Right lobe of liver (tissue), 6 donors: ENCODE measurements around the gene SCGB1D2. TPM values are rescaled to one million over a fixed set of nuclear protein-coding genes. Genes with fewer than 3 reads are reported as not detected.

Source experiments
- ATAC-seq, 4 donors: fragments of 200-7000 bp; cut with Tn5 transposase; one replicate each; pipeline ENCODE4 v1.9.1; 2020; ENCODE audit warnings: mild to moderate bottlenecking in 4 of 4, moderate library complexity in 4 of 4
- DNase-seq, 3 donors: peaks; one replicate each; pipeline ENCODE4 v3.0.0-alpha.2; 2020
- H3K27ac ChIP-seq, 3 donors: fragments of 200-600 bp; one replicate each; pipeline ENCODE4 v1.8.0; 2022
- H3K27me3 ChIP-seq, 2 donors: fragments of 200-600 bp; one replicate each; pipeline ENCODE4 v1.8.0; 2022
- H3K36me3 ChIP-seq, 4 donors: fragments of 200-600 bp; sonication (generic) in 1 of 4; one replicate each; pipeline versions ENCODE4 v1.5.1 to v1.8.0; 2017 to 2022; ENCODE audit warnings: control low read depth in 1 of 4
- H3K4me1 ChIP-seq, 4 donors: fragments of 200-600 bp; sonication (generic) in 1 of 4; one replicate each; pipeline versions ENCODE4 v1.5.1 to v1.8.0; 2017 to 2022; ENCODE audit warnings: control low read depth in 1 of 4
- H3K4me3 ChIP-seq, 3 donors: fragments of 200-600 bp; one replicate each; pipeline ENCODE4 v1.8.0; 2022
- H3K9me3 ChIP-seq, 4 donors: fragments of 200-600 bp; sonication (generic) in 1 of 4; one replicate each; pipeline versions ENCODE4 v1.5.1 to v1.8.0; 2017 to 2022; ENCODE audit warnings: control low read depth in 1 of 4
- POLR2A ChIP-seq: fragments of 450-650 bp; IDR thresholded peaks from one replicate; pipeline ENCODE4 v1.6.1; 2017; ENCODE audit warnings: antibody characterized with exemption, mild to moderate bottlenecking
- WGBS: methylation state at CpG from one replicate; pipeline ENCODE4 v1.1.6; 2018; ENCODE audit warnings: low coverage, low lambda C conversion rate; ENCODE audit not compliant: insufficient coverage; ENCODE audit errors: missing lambda C conversion rate; 5-methylcytosine and 5-hydroxymethylcytosine counted together
- intact Hi-C, 2 donors: fragments of 100-400 bp; cut with DNase I; formaldehyde crosslinking; loops; one replicate each; pipeline versions ENCODE4 v1.11.2 to v1.14.1; 2022
- total RNA-seq, 6 experiments: library from RNA; depleted of rRNA in 2 of 6; stranded (reverse); fragments of >200 nt in 2 of 6; fragmentation: NEBNext Ultra II Directional in 3 of 6; extraction: Animal tissue kit (Norgen Biotek cat#: 25700) in 3 of 6; gene quantifications; one replicate each; pipeline versions ENCODE4 v1.1.0 to v1.2.4, GENCODE V29; 2016 to 2023
- TF ChIP-seq, protein P1 (sequence below), 4 donors: fragments of 200-600 bp in 3 of 4; fragments of 450-650 bp in 1 of 4; IDR thresholded peaks; one replicate each; pipeline versions ENCODE4 v1.5.1 to v1.8.0; 2016 to 2022; ENCODE audit warnings: antibody characterized with exemption in 4 of 4, mild to moderate bottlenecking in 2 of 4
- donor health status: DM: no; HTN: yes; CAD: no.
- donor health status: DM: no; HTN: no; CAD: no.
- donor health status: DM: no; HTN: no; CAD: no.
- donor health status: DM: no; HTN: yes; CAD: no.
- donor health status: DM: no; HTN: yes; CAD: no.

The SCGB1D2 gene
- total RNA-seq, 6 experiments from 2014 or later, result not detected

DNA sequence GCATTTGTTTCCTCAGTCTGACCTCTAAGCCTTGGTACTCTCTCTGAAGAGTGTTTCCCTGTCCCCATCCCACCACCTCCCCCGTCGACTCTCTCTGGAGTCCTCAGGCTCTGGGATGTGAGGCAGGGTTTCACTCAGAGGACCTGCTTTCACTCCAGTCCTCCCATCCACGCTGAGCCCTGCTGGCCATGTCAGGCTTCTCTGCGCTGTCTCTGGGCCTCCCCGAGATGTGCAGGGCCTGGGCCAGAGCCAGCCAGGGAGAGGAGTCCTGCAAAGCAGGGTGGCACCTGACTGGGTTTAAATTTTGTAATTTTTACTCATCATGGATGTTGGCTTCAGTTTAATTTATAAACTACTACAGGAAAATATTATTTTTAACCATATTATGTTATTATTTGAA lies 31.2 kb downstream of the SCGB1D2 start:
- H3K27me3 ChIP-seq, result no peaks in the 10 kb centered on the region
- H3K9me3 ChIP-seq, result no peaks in the 10 kb centered on the region
- H3K36me3 ChIP-seq, result no peaks in the 10 kb centered on the region
- DNase-seq (no peak), ATAC-seq (no peak)
- H3K27ac ChIP-seq, result no peak overlapping the region
- intact Hi-C loops, result no loop called here
- TF ChIP-seq POLR2A, result no peak
- TF ChIP-seq, protein P1, sequence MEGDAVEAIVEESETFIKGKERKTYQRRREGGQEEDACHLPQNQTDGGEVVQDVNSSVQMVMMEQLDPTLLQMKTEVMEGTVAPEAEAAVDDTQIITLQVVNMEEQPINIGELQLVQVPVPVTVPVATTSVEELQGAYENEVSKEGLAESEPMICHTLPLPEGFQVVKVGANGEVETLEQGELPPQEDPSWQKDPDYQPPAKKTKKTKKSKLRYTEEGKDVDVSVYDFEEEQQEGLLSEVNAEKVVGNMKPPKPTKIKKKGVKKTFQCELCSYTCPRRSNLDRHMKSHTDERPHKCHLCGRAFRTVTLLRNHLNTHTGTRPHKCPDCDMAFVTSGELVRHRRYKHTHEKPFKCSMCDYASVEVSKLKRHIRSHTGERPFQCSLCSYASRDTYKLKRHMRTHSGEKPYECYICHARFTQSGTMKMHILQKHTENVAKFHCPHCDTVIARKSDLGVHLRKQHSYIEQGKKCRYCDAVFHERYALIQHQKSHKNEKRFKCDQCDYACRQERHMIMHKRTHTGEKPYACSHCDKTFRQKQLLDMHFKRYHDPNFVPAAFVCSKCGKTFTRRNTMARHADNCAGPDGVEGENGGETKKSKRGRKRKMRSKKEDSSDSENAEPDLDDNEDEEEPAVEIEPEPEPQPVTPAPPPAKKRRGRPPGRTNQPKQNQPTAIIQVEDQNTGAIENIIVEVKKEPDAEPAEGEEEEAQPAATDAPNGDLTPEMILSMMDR (IDR thresholded peaks at IDR 0.05), result no peak
- WGBS, result 74% methylated on average over 4 of the region's 5 CpGs
- H3K4me3 ChIP-seq, result no peak overlapping the region
- no peaks in the 10 kb centered on the region for H3K4me1 ChIP-seq

DNA sequence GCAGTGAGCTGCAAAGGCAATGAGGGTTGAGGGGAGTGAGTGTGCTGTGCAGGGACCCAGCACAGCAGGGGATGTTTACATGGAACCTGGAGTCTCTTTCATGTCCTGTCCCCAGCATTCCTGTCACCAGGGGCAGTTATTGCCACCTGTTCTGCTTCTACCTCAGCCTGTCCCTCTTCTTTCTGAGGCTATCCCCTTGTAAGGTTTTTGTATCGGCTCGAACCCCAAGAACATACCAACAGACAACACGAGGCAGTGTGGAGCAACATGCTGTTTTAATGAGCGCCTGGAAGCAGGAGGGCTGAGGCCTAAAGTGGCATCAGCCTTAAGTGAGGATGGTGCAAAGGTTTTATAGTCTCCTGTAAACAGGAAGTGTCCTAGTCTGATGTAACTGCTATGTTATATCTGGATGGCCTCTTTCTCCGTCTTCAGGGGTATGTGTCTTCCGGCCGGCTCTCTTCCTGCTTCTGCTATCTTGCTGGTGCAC lies 31.8 kb downstream of the SCGB1D2 start:
- H3K27ac ChIP-seq, result no peak overlapping the region
- 20% methylated on average over 1 of the region's 7 CpGs for WGBS
- H3K36me3 ChIP-seq, result no peaks in the 10 kb centered on the region
- no peaks in the 10 kb centered on the region for H3K4me1 ChIP-seq
- H3K9me3 ChIP-seq, result no peaks in the 10 kb centered on the region
- no peak overlapping the region for H3K4me3 ChIP-seq
- ATAC-seq, result no peak
- no peak for TF ChIP-seq POLR2A
- TF ChIP-seq, protein P1 (IDR thresholded peaks at IDR 0.05), result no peak
- no peaks in the 10 kb centered on the region for H3K27me3 ChIP-seq
- intact Hi-C loops, result no loop called here
- DNase-seq, result no peak

DNA sequence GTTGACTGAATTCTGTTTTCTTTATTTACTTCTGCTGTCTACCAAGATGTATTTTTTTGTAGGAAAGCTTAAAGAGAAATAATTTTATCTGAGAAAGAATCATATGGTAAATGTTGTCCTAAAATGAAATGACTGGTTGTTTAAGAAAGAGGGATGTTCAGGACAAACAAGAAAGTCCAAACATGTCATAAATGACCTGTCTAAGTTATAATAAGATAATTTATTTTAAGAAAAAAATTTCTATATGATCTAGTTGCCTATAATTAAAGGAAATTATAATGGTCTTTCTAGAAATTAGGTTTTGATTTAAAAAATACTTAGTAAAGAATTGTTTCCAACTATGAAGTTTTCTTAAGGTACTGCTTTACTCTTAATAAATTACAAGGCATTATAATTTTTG lies 38.4 kb downstream of the SCGB1D2 start:
- ATAC-seq, result no peak

More for the DNA sequence above, 38.4 kb downstream of the SCGB1D2 start:
- Histone ChIP-seq H3K4me3 (no peak overlapping the region), H3K36me3 (no peaks in the 10 kb centered on the region), H3K4me1 (no peaks in the 10 kb centered on the region), H3K27ac (no peak overlapping the region), H3K9me3 (no peaks in the 10 kb centered on the region), H3K27me3 (no peaks in the 10 kb centered on the region)
- no peak for DNase-seq
- intact Hi-C loops, result no loop called here
- TF ChIP-seq POLR2A, result no peak
- TF ChIP-seq, protein P1 (IDR thresholded peaks at IDR 0.05), result no peak

Other genes with a start within 250 kb of the SCGB1D2 start
- gene INCENP, start 118.2 kb upstream of the SCGB1D2 start, total RNA-seq, result 1 to 10 TPM; 6.4 to 8.9 (median 7.1) TPM
- gene SCGB1D1, start 52.0 kb upstream of the SCGB1D2 start, total RNA-seq, result not detected
- not detected for gene SCGB2A1, start 33.6 kb upstream of the SCGB1D2 start, total RNA-seq
- not detected for gene SCGB2A2, start 27.9 kb downstream of the SCGB1D2 start, total RNA-seq
- not detected for gene SCGB1D4, start 56.8 kb downstream of the SCGB1D2 start, total RNA-seq
- 10 to 100 TPM in 1 of 6 experiments, 1 to 10 TPM in 5; 1.8 to 28.5 (median 4.7) TPM for gene ASRGL1, start 95.2 kb downstream of the SCGB1D2 start, total RNA-seq
- not detected for gene SCGB1A1, start 176.8 kb downstream of the SCGB1D2 start, total RNA-seq